ENCODE results near the gene SERPINI2.

SERPINI2 gene, protein sequence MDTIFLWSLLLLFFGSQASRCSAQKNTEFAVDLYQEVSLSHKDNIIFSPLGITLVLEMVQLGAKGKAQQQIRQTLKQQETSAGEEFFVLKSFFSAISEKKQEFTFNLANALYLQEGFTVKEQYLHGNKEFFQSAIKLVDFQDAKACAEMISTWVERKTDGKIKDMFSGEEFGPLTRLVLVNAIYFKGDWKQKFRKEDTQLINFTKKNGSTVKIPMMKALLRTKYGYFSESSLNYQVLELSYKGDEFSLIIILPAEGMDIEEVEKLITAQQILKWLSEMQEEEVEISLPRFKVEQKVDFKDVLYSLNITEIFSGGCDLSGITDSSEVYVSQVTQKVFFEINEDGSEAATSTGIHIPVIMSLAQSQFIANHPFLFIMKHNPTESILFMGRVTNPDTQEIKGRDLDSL

DNA sequence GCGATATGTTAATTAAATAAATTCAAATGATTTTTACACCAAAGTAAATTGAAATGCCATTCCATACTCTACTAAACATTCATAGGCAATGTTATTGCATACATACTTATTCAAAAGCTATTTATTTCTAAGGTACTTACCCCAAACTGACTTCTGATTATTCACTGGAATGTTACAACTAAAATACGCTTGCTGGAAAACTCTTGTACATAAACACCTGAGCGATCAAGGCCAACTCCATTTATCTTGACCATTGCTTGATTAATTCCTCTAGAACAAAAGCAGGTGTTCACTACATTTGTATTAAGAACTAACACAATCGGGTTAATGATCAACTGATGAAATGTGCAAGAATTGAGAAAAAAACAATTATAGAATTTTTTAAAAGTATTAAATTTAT is at the start of gene SERPINI2:
TSS of gene SERPINI2 (minus strand) at position 180 of the 400 bp plus-strand sequence. CDS start 2,208 bp downstream, outside the sequence.
- no peak for DNase-seq

DNA sequence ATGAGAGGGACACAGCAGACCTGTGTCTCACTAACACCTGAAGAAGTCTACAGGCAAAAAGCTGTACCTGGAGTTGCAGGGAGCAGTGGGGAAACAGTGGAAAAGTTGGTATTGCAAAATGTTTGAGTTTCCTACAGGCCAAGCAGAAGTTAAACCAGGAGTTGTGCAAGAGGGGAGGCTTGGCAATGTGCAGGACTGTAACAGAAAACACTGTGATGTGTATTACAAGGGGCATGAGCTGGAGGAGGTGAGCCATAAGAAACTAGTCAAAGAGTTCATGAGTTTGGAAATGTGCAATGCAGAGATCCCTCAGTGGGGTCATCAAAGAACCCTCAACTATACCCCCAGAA is 47.1 kb upstream of the SERPINI2 start:
- DNase-seq: no peak

DNA sequence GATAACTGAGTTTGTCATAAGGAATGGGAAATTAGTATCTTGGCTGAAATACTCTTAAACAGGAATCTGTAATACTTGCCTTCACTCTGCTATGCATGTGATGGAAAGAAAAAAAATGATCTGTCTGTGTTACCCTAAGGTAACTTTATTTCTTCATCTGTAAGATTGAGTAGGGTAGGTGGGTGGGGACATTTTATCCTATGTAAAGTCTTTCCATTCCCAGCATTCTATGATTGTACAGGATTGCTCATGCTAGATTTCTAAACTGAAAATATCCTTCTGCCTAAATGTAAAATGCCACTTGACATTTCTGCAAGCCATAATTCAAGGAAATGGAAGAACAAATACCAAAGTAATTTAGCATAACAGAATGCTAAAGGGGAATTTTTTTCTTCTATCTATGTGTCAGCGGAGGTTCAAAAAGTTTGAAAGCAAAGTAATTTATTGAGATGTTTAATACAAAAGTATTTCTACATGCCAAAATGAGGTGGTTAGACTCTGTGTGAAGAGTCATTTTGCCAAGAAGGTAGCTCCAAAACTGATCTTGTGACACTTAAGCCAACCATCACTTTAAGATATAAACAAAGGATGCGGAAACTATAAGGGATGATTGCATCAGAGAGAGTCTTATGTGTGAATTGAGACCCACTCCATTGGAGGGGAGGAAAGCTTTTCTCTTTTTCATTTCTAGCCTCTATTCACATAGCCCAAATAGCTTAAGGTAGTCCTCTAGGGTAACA is 46.6 kb upstream of the SERPINI2 start:
- DNase-seq: no peak

DNA sequence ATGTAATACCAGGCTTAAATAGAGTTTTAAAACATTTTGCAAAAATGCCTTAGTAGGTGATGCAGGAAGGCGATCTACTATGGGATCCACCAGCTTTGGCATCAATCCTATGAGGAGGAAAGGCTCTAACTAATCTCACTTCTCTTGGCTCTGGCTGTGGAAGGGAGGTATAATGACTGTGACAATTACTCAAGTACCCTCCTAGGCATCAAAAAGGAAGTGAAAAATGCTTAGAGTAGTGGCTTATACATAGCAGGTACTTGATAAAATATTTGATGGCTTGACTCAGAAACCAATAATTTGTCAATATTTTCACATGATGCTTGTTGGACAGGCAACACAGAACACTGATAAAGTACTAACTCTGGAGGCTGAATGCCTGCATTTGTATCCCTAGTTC is 34.1 kb upstream of the SERPINI2 start:
- DNase-seq: no peak

DNA sequence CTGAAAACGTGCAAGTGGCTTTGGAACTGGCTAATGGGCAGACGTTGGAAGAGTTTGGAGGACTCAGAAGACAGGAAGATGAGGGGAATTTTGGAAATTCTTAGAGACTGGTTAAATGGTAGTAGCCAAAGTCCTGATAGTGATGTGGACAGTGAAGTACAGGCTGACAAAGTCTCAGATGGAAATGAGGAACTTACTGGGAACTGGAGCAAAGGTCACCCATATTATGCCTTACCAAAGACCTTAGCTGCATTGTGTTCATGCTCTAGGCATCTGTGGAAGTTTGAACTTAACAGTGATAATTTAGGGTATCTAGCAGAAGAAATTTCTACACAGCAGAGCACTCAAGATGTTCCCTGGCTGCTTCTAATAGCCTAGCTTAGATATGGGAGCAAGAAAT is 28.6 kb upstream of the SERPINI2 start:
- DNase-seq: no peak

DNA sequence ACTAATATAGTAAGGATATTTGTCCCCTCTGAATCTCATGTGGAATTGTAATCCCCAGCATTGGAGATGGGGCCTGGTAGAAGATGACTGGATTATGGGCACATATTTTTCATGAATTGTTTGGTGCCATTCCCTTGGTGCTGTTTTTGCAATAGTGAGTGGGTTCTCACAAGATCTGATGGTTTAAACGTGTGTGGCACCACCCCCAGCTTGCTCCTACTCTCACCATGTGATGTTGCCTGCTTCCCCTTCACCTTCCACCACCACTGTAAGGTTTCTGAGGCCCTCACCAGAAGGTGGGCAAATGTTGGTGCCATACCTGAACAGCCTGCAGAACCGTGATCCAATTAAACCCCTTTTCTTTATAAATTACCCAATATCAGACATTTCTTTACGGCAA is 28.1 kb upstream of the SERPINI2 start:
- no peak for DNase-seq

DNA sequence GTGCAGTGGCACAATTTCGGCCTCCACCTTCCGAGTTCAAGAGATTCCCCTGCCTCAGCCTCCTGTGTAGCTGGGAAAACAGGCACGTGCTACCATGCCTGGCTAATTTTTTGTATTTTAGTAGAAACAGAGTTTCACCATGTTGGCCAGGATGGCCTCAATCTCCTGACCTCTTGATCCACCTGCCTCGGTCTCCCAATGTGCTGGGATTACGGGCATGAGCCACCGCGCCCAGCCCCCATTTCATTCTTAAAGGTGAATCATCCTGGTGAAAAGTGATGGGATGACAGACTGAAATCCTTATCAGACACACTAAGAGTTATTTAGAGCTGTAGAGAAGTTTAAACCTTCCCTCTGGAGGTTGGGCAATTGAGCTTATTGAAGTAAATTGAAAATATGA is 24.1 kb upstream of the SERPINI2 start:
- DNase-seq: no peak

DNA sequence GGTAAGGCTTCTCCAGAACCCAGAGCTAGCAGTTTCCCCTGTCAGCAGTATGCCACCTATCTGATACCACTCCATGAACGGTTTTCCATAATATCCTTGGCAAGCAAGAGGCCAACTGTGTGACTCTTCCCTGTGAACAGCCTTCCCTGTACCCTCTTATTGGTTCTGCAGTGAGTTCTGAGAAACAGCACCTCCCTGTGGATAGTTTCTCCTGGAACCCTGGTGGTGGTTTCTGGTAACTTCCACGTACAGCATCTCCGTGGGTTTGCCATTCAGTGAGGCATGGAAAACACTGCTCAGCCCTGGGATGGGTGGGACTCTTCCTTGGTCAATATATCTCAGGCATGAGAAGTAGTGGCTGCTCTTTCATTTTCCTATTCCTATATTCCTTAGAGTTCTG is 19.4 kb upstream of the SERPINI2 start:
- no peak for DNase-seq

DNA sequence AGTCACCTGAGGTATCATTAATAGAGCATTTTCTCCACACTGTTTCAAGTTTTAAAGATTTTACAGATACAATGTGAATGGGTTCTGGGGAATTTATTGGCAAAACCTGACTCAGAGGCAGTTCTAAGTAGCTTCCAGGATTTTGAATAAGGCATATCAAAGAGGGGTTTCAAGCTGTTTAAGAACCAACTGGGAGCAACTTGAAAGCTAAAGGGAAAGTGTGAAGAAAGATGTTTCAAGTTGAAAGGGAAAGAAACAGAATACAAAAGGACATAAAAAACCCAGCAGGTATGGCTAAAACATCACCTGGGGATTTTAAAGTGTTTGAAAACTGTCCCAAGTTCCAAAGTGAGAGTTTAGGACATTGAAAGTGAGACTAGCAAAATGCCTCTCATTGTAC is 17.8 kb upstream of the SERPINI2 start:
- DNase-seq: no peak

DNA sequence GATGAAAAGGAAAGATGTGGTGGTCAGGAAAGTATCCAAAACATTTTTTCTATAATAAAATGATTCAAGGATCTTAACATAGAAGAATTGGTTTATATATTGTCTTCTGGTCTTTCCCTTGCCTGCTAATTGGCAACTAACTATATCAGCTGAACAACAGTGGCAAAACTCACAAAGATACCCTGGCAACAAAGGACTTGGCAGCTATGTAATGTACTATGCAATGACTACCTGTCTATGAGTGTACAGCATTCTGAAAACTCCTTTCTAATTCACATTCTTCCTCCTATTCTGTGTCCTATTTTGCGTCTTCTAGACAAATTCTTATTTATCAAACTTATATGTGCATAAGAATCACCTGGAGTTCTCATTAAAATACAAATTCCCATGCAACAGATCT is 15.7 kb upstream of the SERPINI2 start:
- DNase-seq: no peak

DNA sequence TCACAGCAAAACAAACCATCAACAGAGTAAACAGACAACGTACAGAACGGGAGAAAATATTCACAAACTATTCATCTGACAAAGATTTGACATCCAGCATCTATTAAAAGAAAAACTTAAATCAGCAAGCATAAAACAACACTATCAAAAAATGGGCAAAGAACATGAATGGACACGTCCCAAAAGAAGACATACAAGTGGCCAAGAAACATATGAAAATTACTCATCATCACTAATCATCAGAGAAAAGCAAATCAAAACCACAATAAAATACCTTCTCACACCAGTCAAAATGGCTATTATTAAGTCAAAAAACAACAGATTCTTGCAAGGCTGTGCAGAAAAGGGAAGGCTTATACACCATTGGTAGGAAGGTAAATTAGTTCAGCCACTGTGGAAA is 13.7 kb upstream of the SERPINI2 start:
- DNase-seq: no peak

DNA sequence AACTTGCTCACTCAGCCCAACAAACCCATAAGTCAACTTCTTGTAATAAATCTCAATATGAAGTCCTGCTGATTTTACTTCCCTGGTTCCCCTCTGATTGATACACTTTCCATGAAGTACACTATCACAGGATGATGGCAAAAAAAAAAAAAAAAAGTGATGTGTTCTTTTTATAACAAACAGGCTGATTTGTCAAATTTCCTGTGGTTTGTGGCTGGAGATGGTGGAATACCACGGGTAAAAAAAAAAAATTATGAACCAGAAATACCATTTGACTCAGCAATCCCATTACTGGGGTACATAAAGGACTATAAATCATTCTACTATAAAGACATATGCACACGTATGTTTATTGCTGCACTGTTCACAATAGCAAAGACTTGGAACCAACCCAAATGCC is 10.7 kb upstream of the SERPINI2 start:
- no peak for DNase-seq

DNA sequence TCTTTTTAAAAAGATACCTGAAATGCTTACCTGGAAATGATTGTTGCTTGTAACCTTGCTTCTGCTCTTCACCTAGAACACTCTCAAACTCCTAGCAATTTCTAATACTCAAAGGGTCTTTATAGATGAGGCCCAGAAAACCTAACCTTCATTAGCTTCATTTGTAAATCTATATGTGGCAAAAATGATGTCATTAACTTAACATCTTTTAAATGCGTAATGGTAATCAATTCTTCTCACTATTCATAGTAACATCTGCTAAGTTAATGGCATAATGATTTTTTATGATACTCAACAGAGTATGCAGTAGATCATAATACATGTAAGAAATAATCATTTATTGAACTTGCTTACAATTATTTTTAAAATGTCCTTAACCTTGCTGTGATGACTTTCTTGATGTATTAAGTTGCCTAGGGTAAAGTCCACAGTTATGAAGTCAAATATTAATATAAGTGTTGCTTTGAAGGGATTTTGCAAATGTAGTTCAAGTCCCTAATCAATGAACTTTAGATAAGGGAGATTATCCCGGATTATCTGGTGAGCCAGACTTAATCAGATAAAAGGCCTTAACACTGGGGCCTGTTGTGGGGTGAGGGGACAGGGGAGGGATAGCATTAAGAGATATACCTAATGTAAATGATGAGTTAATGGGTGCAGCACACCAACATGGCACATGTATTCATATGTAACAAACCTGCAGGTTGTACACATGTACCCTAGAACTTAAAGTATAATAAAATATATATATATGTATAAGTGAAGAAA is 10.1 kb upstream of the SERPINI2 start:
- no peak for DNase-seq

DNA sequence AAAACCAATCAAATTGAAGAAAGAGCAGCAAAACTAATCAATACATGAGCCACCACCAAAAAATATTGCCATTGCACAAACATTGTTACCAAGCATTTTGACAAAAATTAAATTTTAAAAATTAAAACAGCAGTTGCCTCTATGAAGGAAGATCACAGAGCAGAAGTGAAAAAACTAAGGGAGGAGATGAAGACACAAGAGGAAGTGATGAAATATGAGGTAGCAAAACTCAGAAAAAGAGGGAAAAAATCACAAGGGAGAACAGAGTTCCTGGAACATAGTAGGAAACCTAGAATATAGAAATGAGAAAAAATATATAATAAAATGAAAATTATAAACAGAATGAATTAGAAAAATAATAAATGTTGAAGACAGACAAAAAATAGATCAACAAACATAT is 7.3 kb upstream of the SERPINI2 start:
- no peak for DNase-seq

DNA sequence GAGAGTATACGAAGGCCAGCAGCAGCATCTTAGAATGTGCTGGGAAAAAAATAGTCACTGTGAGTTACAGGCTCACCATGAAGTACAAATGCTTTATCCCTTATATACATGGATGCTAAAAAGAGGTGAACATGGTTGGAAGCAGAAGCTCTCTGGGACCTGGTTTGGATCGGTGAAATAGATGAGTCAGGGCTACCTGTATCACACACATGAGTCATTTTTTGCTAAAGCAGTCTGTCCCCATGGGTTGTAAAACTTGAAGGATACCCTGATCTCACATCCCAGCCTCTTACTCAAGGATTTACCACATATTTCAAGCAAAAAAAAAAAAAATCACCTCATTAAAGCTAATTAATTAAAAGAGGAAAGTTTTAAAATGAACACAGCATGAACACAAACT is 6.9 kb upstream of the SERPINI2 start:
- no peak for DNase-seq

DNA sequence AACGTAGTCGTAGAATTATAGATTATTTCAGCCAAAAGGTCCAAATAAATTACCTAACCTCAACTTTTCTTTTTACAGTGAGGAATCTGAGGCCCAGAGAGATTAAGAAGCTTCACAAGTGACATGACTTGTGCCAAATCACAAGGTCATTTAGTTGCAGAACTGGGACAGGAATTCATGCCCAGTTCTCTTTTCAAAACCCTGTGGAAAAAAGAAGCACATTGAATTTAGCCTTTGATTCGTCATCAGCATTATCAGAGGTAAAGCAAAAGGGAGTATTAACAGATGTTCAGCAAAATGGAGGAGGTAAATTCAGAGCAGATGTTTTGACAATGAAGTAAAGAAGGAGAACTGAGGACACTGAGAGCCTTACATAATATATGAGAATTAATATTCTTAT is 4.5 kb downstream of the SERPINI2 start:
- no peak for DNase-seq

DNA sequence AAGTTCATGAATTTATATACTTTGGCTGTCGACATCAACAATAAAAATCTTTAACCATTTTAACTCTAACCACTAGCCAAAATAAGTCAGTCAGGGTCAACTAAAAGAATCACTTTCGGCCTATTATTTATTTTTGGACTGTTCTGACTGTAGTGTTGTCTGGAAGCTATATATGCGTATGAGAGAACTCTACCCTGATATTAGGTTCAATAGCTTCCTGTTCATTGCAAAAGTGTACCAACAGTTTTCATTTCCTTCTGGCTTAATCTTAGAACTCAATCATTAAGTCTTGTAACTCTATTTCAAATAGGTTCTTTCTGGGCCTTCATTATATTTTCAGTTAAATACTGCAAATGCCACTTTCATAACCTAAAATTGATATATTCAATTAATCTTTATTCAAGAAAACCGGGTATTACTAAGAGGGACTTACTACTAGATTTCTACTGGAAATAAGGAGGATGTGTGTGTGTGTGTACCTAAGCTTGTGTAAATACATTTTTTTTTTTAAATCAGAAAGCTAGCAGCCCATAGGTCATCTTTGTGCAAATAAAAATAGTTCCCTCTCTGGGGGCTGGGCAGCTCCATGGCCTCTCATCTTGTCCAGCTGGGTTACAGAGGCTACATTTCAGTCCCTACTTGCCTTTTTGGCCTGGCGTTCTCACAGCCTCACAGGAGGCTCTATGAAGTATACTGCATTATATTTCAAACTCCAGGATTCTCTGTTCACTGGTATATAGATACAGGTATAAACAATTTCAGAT is 5.8 kb downstream of the SERPINI2 start:
- no peak for DNase-seq

DNA sequence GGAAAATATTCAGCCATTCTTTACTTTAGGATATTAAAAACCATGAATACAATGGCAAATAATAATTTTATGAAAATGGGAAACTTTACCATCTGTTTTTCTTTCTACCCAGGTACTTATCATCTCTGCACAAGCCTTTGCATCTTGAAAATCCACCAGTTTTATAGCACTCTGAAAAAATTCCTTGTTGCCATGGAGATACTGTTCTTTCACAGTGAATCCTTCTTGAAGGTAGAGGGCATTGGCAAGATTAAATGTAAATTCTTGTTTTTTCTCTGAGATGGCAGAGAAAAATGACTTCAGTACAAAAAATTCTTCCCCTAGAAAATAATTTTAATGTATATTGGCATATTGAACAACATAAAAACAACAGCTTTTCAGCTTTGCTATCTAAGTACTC is 6.9 kb downstream of the SERPINI2 start:
- no peak for DNase-seq

DNA sequence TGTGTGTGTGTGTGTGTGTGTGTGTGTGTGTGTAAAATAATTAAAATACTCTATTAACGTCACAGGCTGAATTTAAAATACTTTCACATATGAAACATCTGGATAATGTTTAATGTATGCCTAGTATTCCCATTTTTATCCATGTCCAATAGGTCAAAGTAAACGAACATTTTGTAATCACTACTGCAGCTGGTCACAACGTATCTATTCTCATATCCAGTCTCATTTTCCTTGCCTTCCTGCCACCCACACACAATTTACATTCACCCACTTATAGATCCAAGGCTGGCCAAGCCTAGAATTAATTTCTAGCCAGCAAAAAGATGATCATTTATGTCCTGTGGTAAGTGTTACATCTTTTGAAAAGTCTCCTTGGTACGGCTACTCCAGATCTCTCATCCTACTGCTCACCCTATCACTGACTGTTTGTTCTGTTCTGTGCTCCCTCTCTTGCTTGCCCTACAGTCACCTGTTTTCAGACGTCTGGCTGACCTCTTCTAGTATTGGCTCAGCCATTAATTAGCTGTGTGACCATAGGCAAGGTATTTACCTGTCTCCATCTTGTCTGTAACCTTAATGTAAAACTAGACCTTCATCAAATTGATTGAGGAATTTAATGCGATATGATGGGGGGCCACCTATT is 17.6 kb downstream of the SERPINI2 start:
- no peak for DNase-seq

DNA sequence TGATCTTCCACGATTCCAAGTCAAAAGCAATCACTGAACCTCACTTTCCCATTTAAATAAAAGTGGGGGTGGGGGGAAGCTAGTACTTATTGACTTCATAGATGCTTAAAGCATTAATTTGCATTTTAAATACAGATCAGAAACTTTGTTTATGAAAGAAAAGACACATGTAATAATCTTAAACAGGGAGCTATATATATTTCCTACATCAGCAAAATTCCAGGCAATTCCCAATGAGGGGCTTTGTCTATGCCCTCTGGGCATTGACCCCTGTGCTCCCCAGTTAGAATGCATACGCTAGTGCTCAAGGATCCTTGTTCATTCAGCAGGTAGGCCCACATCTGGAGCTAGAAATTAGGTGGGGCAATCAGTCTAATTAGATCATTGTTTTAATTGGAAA is 20.0 kb downstream of the SERPINI2 start:
- DNase-seq: no peak

DNA sequence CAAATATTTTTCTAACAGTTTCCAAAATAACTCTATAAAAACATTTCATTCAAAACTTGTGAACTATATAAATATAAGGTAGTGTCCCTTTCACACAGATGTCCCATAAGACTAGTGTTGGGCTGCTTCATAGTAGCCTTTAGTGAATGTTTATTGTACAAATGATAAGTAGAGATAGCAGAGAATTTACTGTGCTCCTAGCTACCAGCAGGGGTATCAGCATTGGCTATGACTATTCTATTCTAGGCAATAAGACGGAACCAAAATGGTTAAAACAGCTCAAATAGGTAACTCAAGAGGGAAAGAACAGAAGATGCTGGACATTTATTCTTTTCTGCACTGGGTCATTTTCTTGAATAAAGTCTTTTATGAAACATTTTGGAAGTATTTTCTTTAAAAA is 22.6 kb downstream of the SERPINI2 start:
- DNase-seq: no peak

DNA sequence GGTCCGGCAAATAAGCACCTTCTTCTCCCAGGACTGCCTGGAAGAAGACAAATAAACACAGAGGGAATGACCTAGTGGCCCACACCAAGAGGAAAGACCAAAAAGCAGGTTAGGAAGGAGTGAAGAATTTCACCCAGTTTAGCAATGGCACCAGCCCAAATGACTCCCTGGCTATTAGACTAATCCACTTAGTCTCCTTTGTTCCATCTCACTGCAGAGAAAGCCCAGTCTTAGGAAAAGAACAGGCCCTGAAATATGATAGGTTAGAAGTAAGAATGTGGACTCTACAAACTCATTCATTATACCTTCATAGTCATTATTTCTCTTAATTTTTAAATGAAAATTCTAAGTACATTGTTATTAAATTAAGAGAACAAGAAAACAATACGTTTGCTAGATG is 23.2 kb downstream of the SERPINI2 start:
- DNase-seq: no peak

DNA sequence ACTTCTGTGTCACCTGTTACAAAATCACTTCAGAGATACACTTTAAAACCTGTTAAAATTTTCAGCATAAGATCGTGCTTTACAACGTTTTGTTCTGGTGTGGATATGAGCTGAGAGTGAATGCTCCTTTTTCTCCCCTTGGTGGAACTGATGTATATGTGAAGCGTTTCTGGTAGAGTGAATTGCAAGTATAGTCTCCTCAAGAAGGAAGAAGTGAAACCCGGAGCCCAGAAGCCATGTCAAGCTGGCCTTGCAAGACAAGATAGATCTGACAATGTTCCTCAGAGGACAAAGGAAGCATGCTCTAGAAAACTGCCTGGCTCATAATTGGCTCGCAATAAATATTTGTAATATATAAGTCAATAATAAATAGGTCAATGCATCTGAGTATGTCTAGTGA is 23.6 kb downstream of the SERPINI2 start:
- no peak for DNase-seq
